T-helper 1 cell treated with Interleukin-12 subunit alpha and Interleukin-12 subunit beta and Interleukin-4 antibody, amounts not matched to agents 30 ng/mL and 1 ng/mL, for 36 hours (primary cell): ENCODE measurements around the gene RBM28. TPM values are rescaled to one million over a fixed set of nuclear protein-coding genes. Genes with fewer than 3 reads are reported as not detected.

Source experiments
- intact Hi-C: fragments of 100-400 bp; cut with micrococcal nuclease; formaldehyde crosslinking; loops from one replicate; pipeline ENCODE4 v1.15.1; 2024
- total RNA-seq: library from RNA; stranded (reverse); gene quantifications from 2 replicates; pipeline ENCODE4 v1.2.3, GENCODE V29; 2022

The RBM28 gene
- 43.8 and 46.3 TPM in 2 replicates for total RNA-seq

- intact Hi-C loops = loop anchor here (1.0 to 10.0 kb wide), 17 partner anchors 19 to 1707 kb away; partner anchors contain the start of genes ARF5, ATP6V1F, CALU and GCC1
Observed at GRCh38 chr7:128343554-128344430, at the start of gene RBM28. Gene RBM28 (minus strand): TSS chr7:128343908. CDS start chr7:128343793, 115 bp downstream.

- intact Hi-C loops = no loop called here
Observed at GRCh38 chr7:128392446-128393327, 49.0 kb upstream of the RBM28 start.

- intact Hi-C loops = no loop called here
Observed at GRCh38 chr7:128391805-128392204, 48.1 kb upstream of the RBM28 start.

GRCh38 chr7:128390871-128391565, 47.3 kb upstream of the RBM28 start:
- intact Hi-C loops = no loop called here

DNA sequence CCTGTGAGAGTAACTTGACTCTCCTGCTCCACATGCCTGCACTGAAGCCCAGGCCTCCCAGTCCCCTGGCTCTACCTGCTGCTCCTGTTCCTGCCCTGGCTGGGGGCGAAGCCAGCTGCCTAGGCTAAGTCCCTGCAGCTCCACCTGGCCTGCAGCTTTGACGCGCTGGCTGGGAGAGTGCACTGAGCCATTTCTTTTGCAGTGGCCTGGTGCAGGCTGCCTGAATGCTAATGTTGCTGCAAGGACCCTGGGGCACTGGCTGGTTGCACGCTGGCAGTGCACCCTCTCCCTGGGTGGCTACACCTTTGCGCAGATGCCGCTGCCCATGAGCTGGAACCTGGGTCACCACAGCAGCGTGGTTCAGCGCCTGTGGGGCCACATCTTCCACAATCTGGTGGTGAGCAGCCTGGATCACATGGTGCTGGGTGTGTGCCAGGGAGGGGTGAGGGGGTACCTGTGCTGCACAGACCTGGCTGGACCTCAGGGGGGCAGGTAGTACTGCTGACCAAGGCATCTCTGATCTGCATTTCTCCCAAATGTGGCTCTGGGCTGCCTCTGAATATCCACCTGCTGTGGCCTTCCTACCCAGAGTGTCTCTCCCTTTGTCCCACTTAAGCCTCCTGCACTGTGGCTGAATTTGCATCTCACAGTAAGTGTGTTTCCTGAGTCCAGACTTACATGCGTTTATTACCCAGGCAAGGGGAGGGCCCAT, 46.1 kb upstream of the RBM28 start:
- intact Hi-C loops = loop anchor here (5.0 kb wide), 1 partner anchor 252 kb away; no protein-coding TSS in a partner anchor

DNA sequence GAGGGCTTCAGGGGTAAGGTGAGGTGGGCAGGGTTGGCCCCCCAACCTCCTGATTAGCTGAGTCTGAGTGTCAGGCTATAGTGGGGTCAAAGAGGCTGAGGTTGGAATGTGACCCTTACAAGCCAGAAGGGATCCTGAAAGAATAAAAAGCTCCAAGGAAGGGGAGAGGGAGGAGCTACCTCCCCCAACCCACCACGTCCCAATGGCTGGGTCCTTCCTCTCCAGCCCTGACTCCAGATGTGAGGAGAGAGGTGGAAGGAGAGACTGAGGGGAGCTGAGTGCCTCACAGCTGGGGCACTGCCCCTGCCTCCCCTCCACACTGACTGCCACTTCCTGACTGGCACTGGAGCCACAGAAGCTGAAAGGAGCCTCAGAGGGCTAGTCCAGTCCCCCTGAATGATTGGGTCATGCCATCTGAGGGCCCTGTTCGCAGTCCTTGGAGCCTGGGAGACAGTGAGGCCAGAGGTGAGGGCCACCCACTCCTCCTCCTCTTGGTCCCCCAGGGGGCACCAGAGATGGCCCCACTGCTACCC, 45.4 kb upstream of the RBM28 start:
- intact Hi-C loops = loop anchor here (5.0 kb wide), 1 partner anchor 252 kb away; no protein-coding TSS in a partner anchor

DNA sequence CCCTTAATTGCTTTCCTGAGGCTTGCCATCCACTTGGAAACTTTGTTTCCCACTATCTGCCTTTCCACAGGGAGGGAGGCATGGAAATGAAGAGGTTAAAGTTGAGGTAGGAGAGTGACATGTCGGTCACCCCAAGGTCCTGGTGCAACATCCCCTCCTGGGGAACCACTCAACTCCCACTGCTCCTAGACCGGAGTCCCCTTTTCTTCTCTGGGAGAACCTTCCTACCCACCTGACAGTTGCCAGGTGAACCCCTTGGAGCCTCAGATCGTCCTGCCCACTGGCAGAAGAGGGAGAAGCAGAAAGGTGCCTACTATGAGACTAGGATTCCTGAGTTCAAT, 44.4 kb upstream of the RBM28 start:
- intact Hi-C loops = loop anchor here (5.0 kb wide), 1 partner anchor 251 kb away; no protein-coding TSS in a partner anchor

- intact Hi-C loops = loop anchor here (1.0 to 5.0 kb wide), 3 partner anchors 40 to 679 kb away; no protein-coding TSS in a partner anchor
Observed at GRCh38 chr7:128387216-128388144, 43.8 kb upstream of the RBM28 start.

- intact Hi-C loops = loop anchor here (5.0 kb wide), 1 partner anchor 249 kb away; no protein-coding TSS in a partner anchor
Observed at GRCh38 chr7:128385988-128386925, 42.5 kb upstream of the RBM28 start.

DNA sequence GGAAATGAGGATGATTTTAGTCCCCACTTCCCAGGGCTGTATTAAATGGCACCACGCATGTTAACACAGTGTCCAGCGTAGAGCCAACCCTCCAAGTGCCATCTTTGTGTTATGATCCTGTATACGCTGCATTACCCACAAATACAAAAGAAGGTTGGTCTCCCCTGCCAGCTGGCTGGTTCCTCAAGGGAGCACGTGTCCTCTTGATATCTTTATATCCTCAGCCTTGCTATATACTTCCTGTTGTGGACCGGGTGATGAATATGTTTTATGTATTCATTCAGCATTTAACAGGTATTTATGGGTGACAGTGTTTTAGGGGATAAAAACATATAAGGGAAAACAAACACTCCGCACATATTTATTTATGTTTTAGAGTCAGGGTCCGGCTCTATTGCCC, 41.0 kb upstream of the RBM28 start:
- intact Hi-C loops = loop anchor here (5.0 kb wide), 1 partner anchor 247 kb away; no protein-coding TSS in a partner anchor

- intact Hi-C loops = no loop called here
Observed at GRCh38 chr7:128383776-128384175, 40.1 kb upstream of the RBM28 start.

DNA sequence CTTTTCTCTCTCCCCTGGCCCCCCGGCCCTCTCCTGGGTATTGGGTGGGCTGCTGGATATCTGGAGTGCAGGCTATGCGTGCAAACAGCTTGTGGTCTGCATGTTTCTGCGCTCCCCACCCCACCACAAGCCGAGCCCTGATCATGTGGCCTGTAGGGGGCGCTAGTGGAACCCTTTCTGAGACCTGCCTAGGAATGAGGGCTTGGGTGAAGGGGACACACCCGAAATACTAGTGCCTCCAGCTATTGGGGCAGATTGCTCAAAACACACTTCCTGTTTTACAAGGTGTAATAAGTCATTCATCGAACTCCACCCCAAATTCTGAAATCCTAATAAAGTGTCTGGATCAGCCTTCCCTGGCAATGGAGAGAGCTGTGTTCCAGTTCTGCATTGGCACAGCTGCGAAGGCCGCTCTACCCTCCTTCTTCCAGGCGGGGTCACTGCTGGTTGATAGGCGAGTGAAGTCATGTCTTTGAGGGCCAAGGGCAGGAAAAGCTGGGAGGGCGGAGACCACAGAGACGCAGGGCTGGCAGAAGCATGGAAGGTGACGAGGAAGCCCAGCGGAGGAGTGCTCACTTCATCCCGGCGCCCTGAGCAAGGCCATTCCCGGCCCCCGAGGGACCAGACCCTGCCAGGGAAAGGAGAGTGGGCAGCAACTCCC, 37.6 kb upstream of the RBM28 start:
- intact Hi-C loops = no loop called here

DNA sequence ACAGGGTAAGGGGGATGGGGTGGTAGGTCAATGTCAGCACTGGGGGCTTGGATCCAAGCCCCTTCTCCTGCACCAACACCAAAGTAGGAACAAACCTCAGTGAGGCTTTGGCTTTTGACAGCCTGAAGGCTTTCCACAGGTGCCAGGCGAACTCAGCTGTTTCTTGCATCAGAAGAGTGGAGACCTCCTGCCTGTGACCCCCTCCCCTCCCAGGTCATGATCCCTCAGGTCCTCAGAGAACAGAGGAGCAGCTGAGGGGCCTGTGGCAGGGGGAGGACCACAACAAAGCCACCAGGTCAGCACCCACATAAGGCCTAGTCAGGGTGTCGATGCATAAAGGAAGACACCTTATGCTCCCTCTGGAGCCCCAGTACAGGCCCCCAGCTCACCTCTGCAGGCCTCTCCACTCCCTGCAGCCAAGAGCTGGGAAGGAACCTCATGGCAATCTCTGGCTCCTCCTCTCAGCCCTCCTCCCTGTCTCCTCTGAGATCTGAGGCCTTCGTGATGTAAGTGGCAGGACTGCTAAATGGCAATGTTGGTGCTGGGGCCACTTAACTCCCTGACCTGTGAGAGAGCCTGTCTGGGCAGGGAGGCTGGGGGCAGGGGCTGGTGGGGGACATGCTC, 36.9 kb upstream of the RBM28 start:
- intact Hi-C loops = no loop called here

DNA sequence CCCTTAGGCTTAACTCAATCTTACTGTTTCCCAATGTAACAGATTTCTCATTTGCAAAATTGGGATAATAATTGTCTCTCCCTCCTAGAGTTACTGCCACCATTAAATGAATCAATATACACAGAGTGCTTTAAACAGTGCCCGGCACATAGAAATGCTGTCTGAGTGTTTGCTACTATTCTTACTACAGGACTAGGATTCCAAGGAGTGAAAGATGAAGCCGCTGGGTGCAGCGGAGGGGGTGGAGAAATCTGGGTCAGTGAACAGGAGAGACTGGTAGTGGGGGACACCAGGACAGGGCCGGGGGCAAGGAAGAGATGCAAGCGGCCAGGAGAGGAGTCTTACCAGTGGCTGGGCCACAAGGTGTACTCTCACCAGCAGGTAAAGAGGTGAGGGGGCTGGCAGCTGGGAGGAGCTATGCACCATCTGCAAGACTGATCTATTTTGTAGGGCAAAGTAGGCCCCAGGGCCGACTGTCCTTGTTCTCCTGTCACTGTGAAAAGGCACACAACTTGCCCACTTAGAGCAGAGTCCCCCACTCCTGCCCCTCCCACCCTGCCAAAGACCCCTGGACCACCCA, 36.3 kb upstream of the RBM28 start:
- intact Hi-C loops = no loop called here

- intact Hi-C loops = no loop called here
Observed at GRCh38 chr7:128378637-128379036, 34.9 kb upstream of the RBM28 start.

DNA sequence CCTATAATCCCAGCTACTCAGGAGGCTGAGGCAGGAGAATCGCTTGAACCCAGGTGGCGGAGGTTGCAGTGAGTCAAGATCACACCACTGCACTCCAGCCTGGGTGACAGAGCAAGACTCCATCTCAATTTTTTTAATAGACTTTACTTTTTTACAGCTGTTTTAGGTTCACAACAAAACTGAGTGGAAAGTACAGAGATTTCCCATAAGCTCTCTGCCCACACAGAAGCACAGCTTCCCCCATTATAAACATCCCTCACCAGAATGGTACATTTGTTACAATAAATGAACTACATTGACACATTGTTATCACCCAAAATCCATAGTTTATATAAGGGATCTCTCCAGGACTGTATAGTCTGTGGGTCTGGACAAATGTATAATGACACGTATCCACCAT, 32.4 kb upstream of the RBM28 start:
- intact Hi-C loops = no loop called here

- intact Hi-C loops = no loop called here
Observed at GRCh38 chr7:128374041-128374440, 30.3 kb upstream of the RBM28 start.
